ENCODE results near the gene DLX3.

GRCh38 chr17:50003911-50004310, 8.9 kb upstream of the DLX3 start:
- TF ChIP-seq CTCF (IDR thresholded peaks at IDR 0.05) (no peak), POLR2A (IDR thresholded peaks at IDR 0.05) (no peak), POLR2AphosphoS5 (IDR thresholded peaks at IDR 0.05) (no peak)

Measured in prostate gland (tissue), 2 donors.